ENCODE measurements around the gene BABAM2.

The BABAM2 gene

DNA sequence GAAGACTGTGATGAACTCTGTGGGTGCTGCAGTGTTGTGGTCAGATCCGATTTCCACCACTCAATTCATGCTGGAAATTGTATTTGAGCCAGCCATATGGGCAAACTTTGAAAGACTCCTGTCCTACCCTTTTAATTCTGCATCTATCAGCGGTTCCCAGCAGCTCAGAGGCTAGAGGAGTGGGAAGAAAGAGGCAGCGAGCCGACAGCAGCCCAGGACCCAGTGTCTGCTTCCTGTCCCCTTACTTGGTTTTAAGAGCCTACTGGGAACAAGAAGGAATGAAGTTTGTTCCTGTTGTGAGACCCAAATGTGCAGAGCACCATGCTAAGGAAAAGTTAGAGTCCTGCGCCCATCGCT, 429.5 kb downstream of the BABAM2 start:
- H3F3A ChIP-seq (ENCODE audit: insufficient read depth, low read length): no peaks in the 10 kb centered on the region
- no peaks in the 10 kb centered on the region for H3K79me2 ChIP-seq (ENCODE audit: low read length)
- H3K9me3 ChIP-seq (replicated peaks; ENCODE audit: insufficient read depth, low read length): no peaks in the 10 kb centered on the region
- H3K9me2 ChIP-seq (replicated peaks; ENCODE audit: insufficient read depth, low read length): no peaks in the 10 kb centered on the region
- H3K27me3 ChIP-seq (replicated peaks; ENCODE audit: insufficient read depth, low read length): no peaks in the 10 kb centered on the region
- H3K27ac ChIP-seq (ENCODE audit: low read length): no peak overlapping the region
- DNase-seq: no peak
- no peaks in the 10 kb centered on the region for H4K20me1 ChIP-seq (ENCODE audit: insufficient read depth, low read length)
- no peaks in the 10 kb centered on the region for H3K36me3 ChIP-seq (replicated peaks; ENCODE audit: insufficient read depth, low read length)
- H3K9ac ChIP-seq (ENCODE audit: low read length): no peak overlapping the region
- H2AFZ ChIP-seq (ENCODE audit: low read length): no peak overlapping the region
- TF ChIP-seq EZH2 (optimal IDR thresholded peaks at IDR 0.05; ENCODE audit: low read depth, low read length): no peak
- no peak for TF ChIP-seq CTCF (IDR thresholded peaks at IDR 0.05; ENCODE audit: low read length)
- no peak for TF ChIP-seq EZH2phosphoT487 (IDR thresholded peaks at IDR 0.05; ENCODE audit: low read length)
- no peak overlapping the region for H3K4me2 ChIP-seq (ENCODE audit: low read depth, low read length)
- no peaks in the 10 kb centered on the region for H3K4me1 ChIP-seq (ENCODE audit: low read length)
- no peak overlapping the region for H3K4me3 ChIP-seq (ENCODE audit: low read length)

DNA sequence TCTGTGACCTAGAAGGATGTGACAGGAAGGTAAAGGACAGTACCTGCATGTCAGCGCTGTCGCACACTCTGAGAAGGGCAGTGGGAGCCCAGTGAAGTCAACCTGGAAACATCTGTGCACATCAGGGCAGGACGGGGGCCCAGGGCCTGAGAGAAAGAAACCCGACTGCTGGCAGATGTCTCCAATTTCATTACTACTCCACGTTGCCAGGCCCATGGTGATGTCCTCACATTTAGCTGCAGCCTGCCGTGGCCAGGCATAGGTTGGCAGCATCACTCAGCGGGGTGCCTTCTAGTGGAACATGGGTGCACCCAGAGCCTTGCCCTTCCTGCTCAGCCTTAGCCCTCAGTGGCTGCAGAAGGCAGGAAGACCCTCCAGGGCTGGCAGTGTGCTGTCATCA, 429.8 kb downstream of the BABAM2 start:
- Histone ChIP-seq H3K27ac (ENCODE audit: low read length) (no peak overlapping the region), H3K9me2 (replicated peaks; ENCODE audit: insufficient read depth, low read length) (no peaks in the 10 kb centered on the region), H3K27me3 (replicated peaks; ENCODE audit: insufficient read depth, low read length) (no peaks in the 10 kb centered on the region), H3K79me2 (ENCODE audit: low read length) (no peaks in the 10 kb centered on the region), H3K4me2 (ENCODE audit: low read depth, low read length) (no peak overlapping the region), H3K4me1 (ENCODE audit: low read length) (no peaks in the 10 kb centered on the region), H3K9me3 (replicated peaks; ENCODE audit: insufficient read depth, low read length) (no peaks in the 10 kb centered on the region), H4K20me1 (ENCODE audit: insufficient read depth, low read length) (no peaks in the 10 kb centered on the region), H3K9ac (ENCODE audit: low read length) (no peak overlapping the region), H3K4me3 (ENCODE audit: low read length) (no peak overlapping the region), H2AFZ (ENCODE audit: low read length) (no peak overlapping the region), H3F3A (ENCODE audit: insufficient read depth, low read length) (no peaks in the 10 kb centered on the region), H3K36me3 (replicated peaks; ENCODE audit: insufficient read depth, low read length) (no peaks in the 10 kb centered on the region)
- TF ChIP-seq EZH2 (optimal IDR thresholded peaks at IDR 0.05; ENCODE audit: low read depth, low read length): no peak
- no peak for TF ChIP-seq CTCF (IDR thresholded peaks at IDR 0.05; ENCODE audit: low read length)
- TF ChIP-seq EZH2phosphoT487 (IDR thresholded peaks at IDR 0.05; ENCODE audit: low read length): no peak
- no peak for DNase-seq

- Histone ChIP-seq H3K27me3 (replicated peaks; ENCODE audit: insufficient read depth, low read length) (no peaks in the 10 kb centered on the region), H3K4me3 (ENCODE audit: low read length) (no peak overlapping the region), H3F3A (ENCODE audit: insufficient read depth, low read length) (no peaks in the 10 kb centered on the region), H2AFZ (ENCODE audit: low read length) (no peak overlapping the region), H3K9me3 (replicated peaks; ENCODE audit: insufficient read depth, low read length) (no peaks in the 10 kb centered on the region), H3K9ac (ENCODE audit: low read length) (no peak overlapping the region), H3K36me3 (replicated peaks; ENCODE audit: insufficient read depth, low read length) (no peaks in the 10 kb centered on the region), H3K4me1 (ENCODE audit: low read length) (no peaks in the 10 kb centered on the region), H3K79me2 (ENCODE audit: low read length) (no peaks in the 10 kb centered on the region), H4K20me1 (ENCODE audit: insufficient read depth, low read length) (no peaks in the 10 kb centered on the region), H3K4me2 (ENCODE audit: low read depth, low read length) (no peak overlapping the region), H3K9me2 (replicated peaks; ENCODE audit: insufficient read depth, low read length) (no peaks in the 10 kb centered on the region), H3K27ac (ENCODE audit: low read length) (no peak overlapping the region)
- no peak for DNase-seq
- TF ChIP-seq CTCF (IDR thresholded peaks at IDR 0.05; ENCODE audit: low read length) (no peak), EZH2 (optimal IDR thresholded peaks at IDR 0.05; ENCODE audit: low read depth, low read length) (no peak), EZH2phosphoT487 (IDR thresholded peaks at IDR 0.05; ENCODE audit: low read length) (no peak)
Measured at GRCh38 chr2:28321426-28321825, 430.9 kb downstream of the BABAM2 start.
